IMR-90 (cell line): ENCODE measurements around the gene CD8B2. TPM values are rescaled to one million over a fixed set of nuclear protein-coding genes. Genes with fewer than 3 reads are reported as not detected.
"Not testable (repeated sequence)": the region's sequence is repeated elsewhere in the genome, so short reads cannot be mapped to it uniquely, and the experiment has no call there.

Experiments used
- ATAC-seq: fragments of 200-7000 bp; cut with Tn5 transposase; 2 replicates; pipeline ENCODE4 v1.9.1; 2020; ENCODE audit warnings: low read depth, mild to moderate bottlenecking, moderate library complexity
- BruUV-seq: library from RNA; stranded (reverse); fragments of 400-500 nt; replicated peaks from 2 replicates; lab custom pipeline; 2021; lab: Mats Ljungman, UMichigan
- CTCF ChIA-PET: fragments of 300-600 bp; formaldehyde crosslinking; extraction: SDS; loops from one replicate; lab custom pipeline; 2021; ENCODE audit warnings: antibody characterized with exemption; lab: Yijun Ruan, JAX
- POLR2A ChIA-PET: fragments of 300-600 bp; sonication (Branson Sonifier 250); formaldehyde crosslinking; loops from one replicate; lab custom pipeline; 2022; ENCODE audit warnings: antibody characterized with exemption; ENCODE audit not compliant: unreplicated experiment; lab: Charles Lee
- DNase-seq: peaks from one replicate; pipeline ENCODE4 v3.0.0; 2013
- H2AFZ ChIP-seq: replicated peaks from 2 replicates; pipeline ENCODE3; 2013; ENCODE audit warnings: low read length, mild to moderate bottlenecking; ENCODE audit not compliant: poor library complexity
- H2AK5ac ChIP-seq: 2 replicates; pipeline ENCODE4 v1.6.1; 2013; ENCODE audit warnings: low read depth, low read length, inconsistent platforms
- H2AK9ac ChIP-seq: replicated peaks from 2 replicates; pipeline ENCODE3; 2013; ENCODE audit warnings: mild to moderate bottlenecking, low read depth, low read length, moderate library complexity; ENCODE audit not compliant: poor library complexity
- H2BK120ac ChIP-seq: 2 replicates; pipeline ENCODE4 v1.6.1; 2013; ENCODE audit warnings: low read depth, low read length, inconsistent platforms
- H2BK15ac ChIP-seq: 3 replicates; pipeline ENCODE4 v1.6.1; 2013; ENCODE audit warnings: low read depth, low read length, inconsistent platforms
- H2BK20ac ChIP-seq: 2 replicates; pipeline ENCODE4 v1.6.1; 2013; ENCODE audit warnings: low read depth, mild to moderate bottlenecking, inconsistent platforms, low read length, moderate library complexity
- H2BK5ac ChIP-seq: 2 replicates; pipeline ENCODE4 v1.6.1; 2013; ENCODE audit warnings: mild to moderate bottlenecking, low read depth, low read length, inconsistent platforms; ENCODE audit not compliant: poor library complexity, severe bottlenecking
- H3K14ac ChIP-seq: replicated peaks from 2 replicates; pipeline ENCODE4 v1.6.1; 2013; ENCODE audit warnings: low read depth, low read length, inconsistent platforms
- H3K18ac ChIP-seq: 2 replicates; pipeline ENCODE4 v1.6.1; 2013; ENCODE audit warnings: low read depth, low read length, control low read depth
- H3K23ac ChIP-seq: 2 replicates; pipeline ENCODE4 v1.6.1; 2013; ENCODE audit warnings: low read depth, low read length, inconsistent platforms
- H3K27ac ChIP-seq: 2 replicates; pipeline ENCODE4 v1.5.1; 2013; ENCODE audit warnings: mild to moderate bottlenecking, control low read depth, low read length; ENCODE audit not compliant: insufficient read depth
- H3K27me3 ChIP-seq: 2 replicates; pipeline ENCODE4 v1.6.1; 2013; ENCODE audit warnings: low read length; ENCODE audit not compliant: control insufficient read depth, insufficient read depth
- H3K36me3 ChIP-seq: 2 replicates; pipeline ENCODE4 v1.6.1; 2013; ENCODE audit warnings: low read length, mixed read lengths; ENCODE audit not compliant: control insufficient read depth, insufficient read depth
- H3K4ac ChIP-seq: 2 replicates; pipeline ENCODE4 v1.6.1; 2013; ENCODE audit warnings: low read depth, low read length, inconsistent platforms
- H3K4me1 ChIP-seq: 2 replicates; pipeline ENCODE4 v1.6.1; 2013; ENCODE audit warnings: low read length, mixed read lengths; ENCODE audit not compliant: control insufficient read depth, insufficient read depth
- H3K4me2 ChIP-seq: 2 replicates; pipeline ENCODE4 v1.6.1; 2013; ENCODE audit warnings: low read depth, mild to moderate bottlenecking, control low read depth, low read length, moderate library complexity
- H3K4me3 ChIP-seq: 2 replicates; pipeline ENCODE4 v1.5.1; 2013; ENCODE audit warnings: low read depth, mild to moderate bottlenecking, control low read depth, low read length, moderate library complexity; ENCODE audit not compliant: insufficient read depth
- H3K56ac ChIP-seq: 2 replicates; pipeline ENCODE4 v1.6.1; 2013; ENCODE audit warnings: low read length, inconsistent platforms; ENCODE audit not compliant: insufficient read depth; ENCODE audit errors: extremely low read depth
- H3K79me1 ChIP-seq, 2 experiments: 2 replicates each; pipeline ENCODE4 v1.6.1; 2013; ENCODE audit warnings: low read length in 2 of 2, inconsistent platforms in 1 of 2, low read depth in 1 of 2
- H3K9ac ChIP-seq: 2 replicates; pipeline ENCODE4 v1.6.1; 2013; ENCODE audit warnings: low read depth, low read length, control low read depth
- H3K9me1 ChIP-seq: 2 replicates; pipeline ENCODE4 v1.6.1; 2013; ENCODE audit warnings: low read length, inconsistent platforms; ENCODE audit not compliant: insufficient read depth
- H3K9me3 ChIP-seq: 2 replicates; pipeline ENCODE4 v1.6.1; 2013; ENCODE audit warnings: low read length; ENCODE audit not compliant: control insufficient read depth, insufficient read depth
- H4K20me1 ChIP-seq: 2 replicates; pipeline ENCODE4 v1.6.1; 2013; ENCODE audit warnings: low read length, inconsistent platforms; ENCODE audit not compliant: insufficient read depth
- H4K5ac ChIP-seq: 2 replicates; pipeline ENCODE4 v1.6.1; 2013; ENCODE audit warnings: mild to moderate bottlenecking, low read depth, low read length, control low read depth
- H4K8ac ChIP-seq, 2 experiments: 2 replicates each; pipeline ENCODE4 v1.6.1; 2013; ENCODE audit warnings: low read depth in 2 of 2, low read length in 2 of 2, control low read depth in 1 of 2, inconsistent platforms in 1 of 2
- H4K91ac ChIP-seq: 2 replicates; pipeline ENCODE4 v1.6.1; 2013; ENCODE audit warnings: low read depth, low read length, inconsistent platforms; ENCODE audit not compliant: insufficient read depth
- BHLHE40 ChIP-seq: fragments of 150-350 bp; IDR thresholded peaks from 2 replicates; pipeline ENCODE4 v1.6.1; 2016; ENCODE audit warnings: mild to moderate bottlenecking, low read depth, low read length
- CEBPB ChIP-seq: IDR thresholded peaks from 2 replicates; pipeline ENCODE4 v1.6.1; 2012; ENCODE audit warnings: low read depth, low read length, improper control_type of control experiment
- WGBS, 2 experiments: methylation state at CpG; one replicate each; pipeline versions ENCODE4 v1.1.5 to v1.1.7; 2013; ENCODE audit warnings: missing lambda C conversion rate in 2 of 2; ENCODE audit not compliant: insufficient read length in 1 of 2; ENCODE audit errors: extremely low coverage in 2 of 2; 5-methylcytosine and 5-hydroxymethylcytosine counted together
- dilution Hi-C: fragments of 300-500 bp; cut with HindIII; formaldehyde crosslinking; loops from one replicate; pipeline ENCODE4 v1.14.3; 2018; ENCODE audit warnings: low sequenced_read_pairs; ENCODE audit not compliant: unreplicated experiment
- in situ Hi-C: fragments of 300-500 bp; cut with MboI; formaldehyde crosslinking; loops from 3 replicates; pipeline ENCODE4 v1.14.3; 2019; ENCODE audit warnings: low sequenced_read_pairs, inconsistent platforms, mixed read lengths
- intact Hi-C: fragments of 100-400 bp; cut with micrococcal nuclease; formaldehyde crosslinking; loops from 2 replicates; pipeline ENCODE4 v1.10.0; 2022
- polyA plus RNA-seq, 3 experiments: library from polyadenylated mRNA; depleted of rRNA; stranded (reverse); fragments of >200 nt; gene quantifications; 2 replicates each; pipeline ENCODE4 v1.2.3, GENCODE V29; 2012; ENCODE audit warnings: low replicate concordance in 1 of 3
- total RNA-seq: library from RNA; depleted of rRNA; stranded (reverse); fragments of >200 nt; gene quantifications from 2 replicates; pipeline ENCODE4 v1.2.3, GENCODE V29; 2012

Gene CD8B2
- total and polyA plus RNA-seq, 2 of the 4 experiments (the other 2 are of a cell fraction), result not detected

GRCh38 chr2:106511476-106511901 is 24.3 kb downstream of the CD8B2 start:
- H4K20me1 ChIP-seq, CTCF ChIA-PET, H3K9me3 ChIP-seq, H3K4me3 ChIP-seq, H2BK120ac ChIP-seq, H3K36me3 ChIP-seq, H4K5ac ChIP-seq, H2BK15ac ChIP-seq, H3K4me2 ChIP-seq, H3K9ac ChIP-seq, H2AK5ac ChIP-seq, H2AK9ac ChIP-seq, H3K9me1 ChIP-seq, H3K27me3 ChIP-seq, H3K14ac ChIP-seq, intact Hi-C loops, H3K27ac ChIP-seq, H2BK20ac ChIP-seq, H4K91ac ChIP-seq, H3K23ac ChIP-seq, H3K18ac ChIP-seq, BruUV-seq, H3K4ac ChIP-seq, H3K79me1 ChIP-seq, H3K56ac ChIP-seq, POLR2A ChIA-PET, H2BK5ac ChIP-seq, H4K8ac ChIP-seq, dilution Hi-C loops, H2AFZ ChIP-seq, H3K4me1 ChIP-seq, in situ Hi-C loops: not testable (repeated sequence)
- 3% methylated on average over 8 of the region's 16 CpGs; no CpG with 5 or more reads in 1 of the 2 experiments for WGBS, 2 experiments
- ATAC-seq (peak; percentile 73), DNase-seq (peak; percentile 63)
- TF ChIP-seq CEBPB (0 out of 2 replicates have a peak, but pooled peaks have one; percentile 1), BHLHE40 (0 out of 2 replicates have a peak, but pooled peaks have one; percentile 6)

- H3K9me3 ChIP-seq, result not testable (repeated sequence)
Measured at GRCh38 chr2:106511934-106512333, 24.8 kb downstream of the CD8B2 start.

More at GRCh38 chr2:106511934-106512333, 24.8 kb downstream of the CD8B2 start:
- H3K18ac ChIP-seq, H2AK5ac ChIP-seq, H2BK20ac ChIP-seq, POLR2A ChIA-PET, H3K79me1 ChIP-seq, H2AK9ac ChIP-seq, H3K14ac ChIP-seq, H3K56ac ChIP-seq, H3K23ac ChIP-seq, H3K9ac ChIP-seq, H3K9me1 ChIP-seq, H2BK120ac ChIP-seq, H3K4me3 ChIP-seq, dilution Hi-C loops, H3K36me3 ChIP-seq, BruUV-seq, ATAC-seq, CTCF ChIA-PET, H4K91ac ChIP-seq, H2BK5ac ChIP-seq, H2BK15ac ChIP-seq, H3K4ac ChIP-seq, H3K27ac ChIP-seq, H3K4me1 ChIP-seq, H4K5ac ChIP-seq, in situ Hi-C loops, intact Hi-C loops, H4K8ac ChIP-seq, H2AFZ ChIP-seq, H3K27me3 ChIP-seq, H4K20me1 ChIP-seq, H3K4me2 ChIP-seq, DNase-seq: not testable (repeated sequence)
- whole genome bisulfite sequencing, 2 experiments, result no CpG with 5 or more reads among the region's 7 CpGs
